AG04449 (cell line): ENCODE measurements around the gene SIRT7.

ENCODE experiments used
- CTCF ChIA-PET: fragments of 350-600 bp; formaldehyde crosslinking; extraction: SDS; loops from one replicate; lab custom pipeline; 2021; ENCODE audit warnings: antibody characterized with exemption; lab: Yijun Ruan, JAX
- POLR2A ChIA-PET: fragments of 400-600, 350-600 bp; formaldehyde crosslinking; extraction: SDS; loops from one replicate; lab custom pipeline; 2020; ENCODE audit warnings: antibody characterized with exemption, inconsistent platforms; lab: Yijun Ruan, JAX
- DNase-seq: peaks from one replicate; pipeline ENCODE4 v3.0.0-alpha.2; 2010; ENCODE audit warnings: low read depth, low spot score
- H3K4me3 ChIP-seq: 2 replicates; pipeline ENCODE4 v1.5.1; 2011; ENCODE audit warnings: low read depth, mild to moderate bottlenecking, control low read depth, low read length
- TF ChIP-seq, protein P1 (sequence below): IDR thresholded peaks from one replicate; pipeline ENCODE4 v1.5.1; 2011; ENCODE audit warnings: mild to moderate bottlenecking, moderate library complexity, low read length, control low read depth, inconsistent platforms; ENCODE audit not compliant: insufficient read depth; ENCODE audit errors: missing control alignments

Gene SIRT7

DNA sequence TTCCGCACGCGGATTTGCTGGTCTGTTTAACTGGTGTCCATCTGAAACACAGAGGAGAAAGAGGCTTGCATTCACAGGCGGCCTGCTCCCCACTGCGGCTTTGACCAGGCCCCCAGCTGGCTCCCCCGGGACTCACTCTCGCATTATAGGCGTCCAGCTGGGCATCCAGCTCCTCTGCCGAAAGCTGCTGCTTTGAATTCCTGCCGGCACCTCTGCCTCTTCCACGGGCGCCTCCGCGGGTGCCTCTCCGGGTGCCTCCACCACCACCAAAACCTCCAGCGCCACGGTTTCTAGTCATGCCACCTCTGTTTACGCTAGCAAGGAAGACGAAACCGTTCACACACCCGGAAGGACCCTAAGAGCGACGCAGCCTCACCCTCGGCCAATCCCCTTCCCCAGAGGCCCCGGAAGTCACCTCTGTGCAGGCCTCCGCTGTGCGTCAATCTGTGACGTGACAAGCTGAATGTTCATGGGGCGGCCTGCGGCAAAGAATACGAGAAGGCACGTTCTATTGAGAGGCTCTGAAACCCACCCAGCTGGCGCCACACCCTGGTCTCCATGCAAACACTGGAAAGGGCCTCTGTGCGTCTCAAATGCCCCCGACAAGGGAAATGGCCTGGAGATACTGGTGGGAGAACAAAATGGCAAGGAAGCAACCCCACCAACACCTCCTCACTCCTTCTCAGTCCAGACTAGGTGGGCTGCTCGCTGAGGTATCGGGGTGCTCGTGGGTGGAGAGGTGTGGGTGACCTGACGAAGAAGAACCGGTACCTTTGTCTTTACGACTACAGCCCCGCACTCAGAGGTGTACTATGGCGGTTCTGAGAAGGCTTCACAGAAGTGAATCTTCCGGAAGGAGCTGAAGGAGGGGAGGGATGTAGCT, 29.6 kb downstream of the SIRT7 start:
- TF ChIP-seq, protein P1, sequence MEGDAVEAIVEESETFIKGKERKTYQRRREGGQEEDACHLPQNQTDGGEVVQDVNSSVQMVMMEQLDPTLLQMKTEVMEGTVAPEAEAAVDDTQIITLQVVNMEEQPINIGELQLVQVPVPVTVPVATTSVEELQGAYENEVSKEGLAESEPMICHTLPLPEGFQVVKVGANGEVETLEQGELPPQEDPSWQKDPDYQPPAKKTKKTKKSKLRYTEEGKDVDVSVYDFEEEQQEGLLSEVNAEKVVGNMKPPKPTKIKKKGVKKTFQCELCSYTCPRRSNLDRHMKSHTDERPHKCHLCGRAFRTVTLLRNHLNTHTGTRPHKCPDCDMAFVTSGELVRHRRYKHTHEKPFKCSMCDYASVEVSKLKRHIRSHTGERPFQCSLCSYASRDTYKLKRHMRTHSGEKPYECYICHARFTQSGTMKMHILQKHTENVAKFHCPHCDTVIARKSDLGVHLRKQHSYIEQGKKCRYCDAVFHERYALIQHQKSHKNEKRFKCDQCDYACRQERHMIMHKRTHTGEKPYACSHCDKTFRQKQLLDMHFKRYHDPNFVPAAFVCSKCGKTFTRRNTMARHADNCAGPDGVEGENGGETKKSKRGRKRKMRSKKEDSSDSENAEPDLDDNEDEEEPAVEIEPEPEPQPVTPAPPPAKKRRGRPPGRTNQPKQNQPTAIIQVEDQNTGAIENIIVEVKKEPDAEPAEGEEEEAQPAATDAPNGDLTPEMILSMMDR = no peak
- no peak for DNase-seq
- POLR2A ChIA-PET = interaction anchor here (0.6 kb wide), 1 partner anchor 49 kb away, joined by 3 read pairs; no protein-coding TSS in a partner anchor
- CTCF ChIA-PET = interaction anchor here (0.9 kb wide), 1 partner anchor 19 kb away, joined by 3 read pairs; no protein-coding TSS in a partner anchor
- H3K4me3 ChIP-seq = no peak overlapping the region

DNA sequence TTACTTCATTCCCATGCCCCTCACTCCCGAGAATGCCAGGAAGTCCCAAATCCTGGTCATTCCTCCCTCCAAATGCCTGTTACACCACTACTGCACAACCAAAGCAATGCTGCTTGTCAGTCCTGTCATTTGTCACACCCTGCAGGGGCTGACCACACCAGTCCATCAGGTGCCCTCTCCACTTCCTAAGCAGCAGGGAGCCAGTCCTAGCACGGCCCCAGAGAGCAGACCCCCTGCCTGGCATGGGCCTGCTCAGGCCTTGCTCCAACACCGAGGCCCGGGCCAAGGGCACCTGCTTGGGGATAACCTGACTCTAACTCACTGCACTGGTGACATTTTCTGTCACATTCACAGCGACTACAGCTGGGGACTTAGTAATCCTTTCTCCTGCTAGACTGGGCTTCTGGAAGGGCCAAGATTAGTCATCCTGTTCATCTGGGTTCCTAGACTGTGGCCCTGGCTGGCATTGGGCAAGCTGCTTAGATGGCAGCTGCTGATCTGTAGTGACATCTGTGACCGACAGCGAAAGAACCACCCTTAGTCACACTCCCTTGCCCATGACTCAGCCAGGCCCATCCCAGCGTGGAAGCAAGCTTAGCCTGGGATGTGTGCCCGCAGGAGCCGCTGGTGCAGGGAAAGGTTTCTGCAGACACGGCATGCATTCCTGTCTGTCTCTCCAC, 32.0 kb downstream of the SIRT7 start:
- DNase-seq = no peak
- ChIA-PET CTCF (no interaction called here), POLR2A (interaction anchor here (1.2 to 1.6 kb wide), 2 partner anchors 8 to 14 kb away, joined by 3 to 4 read pairs; no protein-coding TSS in a partner anchor)
- no peak overlapping the region for H3K4me3 ChIP-seq
- TF ChIP-seq, protein P1 = no peak

DNA sequence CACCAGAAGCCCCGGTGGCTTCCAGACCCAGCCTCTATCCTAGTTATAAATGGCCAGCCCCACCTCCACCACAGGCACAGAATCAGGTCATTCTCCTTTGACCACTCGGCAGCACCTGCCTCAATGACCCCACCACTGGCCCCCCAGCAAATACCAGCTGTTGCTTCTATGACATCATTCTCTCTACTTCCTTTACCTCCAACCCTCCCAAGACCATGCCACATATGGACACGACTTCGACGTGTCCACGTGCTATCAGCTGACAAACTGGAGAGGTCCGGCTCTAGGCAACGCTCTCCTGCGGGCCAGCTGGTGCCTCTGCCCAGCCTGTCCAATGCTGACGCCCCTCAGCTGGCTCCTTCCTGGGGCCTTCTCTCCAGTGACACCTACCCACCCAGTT, 32.5 kb downstream of the SIRT7 start:
- ChIA-PET POLR2A (interaction anchor here (0.7 kb wide), 1 partner anchor 51 kb away, joined by 3 read pairs; the partner anchor contains the start of gene PYCR1), CTCF (no interaction called here)
- no peak for DNase-seq
- TF ChIP-seq, protein P1 = no peak
- H3K4me3 ChIP-seq = no peak overlapping the region

DNA sequence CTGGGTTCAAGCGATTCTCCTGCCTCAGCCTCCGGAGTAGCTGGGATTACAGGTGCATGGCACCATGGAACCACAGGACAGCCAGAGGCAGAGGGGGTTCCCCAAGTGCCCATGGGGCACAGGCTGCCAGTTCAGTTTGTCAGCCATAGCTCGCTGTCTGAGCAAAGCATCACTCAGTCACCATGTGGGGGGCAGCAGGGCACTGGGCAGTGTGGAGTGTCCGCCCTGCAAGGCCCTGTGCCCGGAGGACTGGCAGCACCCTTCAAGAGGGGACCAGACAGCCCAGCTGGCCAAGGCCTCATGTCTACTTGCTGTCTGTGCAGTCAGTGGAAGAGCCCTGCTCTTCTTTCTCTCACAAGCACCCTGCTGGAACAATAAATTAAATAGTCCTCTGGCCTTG, 33.0 kb downstream of the SIRT7 start:
- no peak overlapping the region for H3K4me3 ChIP-seq
- POLR2A ChIA-PET = interaction anchor here (0.7 kb wide), 1 partner anchor 52 kb away, joined by 3 read pairs; the partner anchor contains the start of gene PYCR1
- CTCF ChIA-PET = no interaction called here

DNA sequence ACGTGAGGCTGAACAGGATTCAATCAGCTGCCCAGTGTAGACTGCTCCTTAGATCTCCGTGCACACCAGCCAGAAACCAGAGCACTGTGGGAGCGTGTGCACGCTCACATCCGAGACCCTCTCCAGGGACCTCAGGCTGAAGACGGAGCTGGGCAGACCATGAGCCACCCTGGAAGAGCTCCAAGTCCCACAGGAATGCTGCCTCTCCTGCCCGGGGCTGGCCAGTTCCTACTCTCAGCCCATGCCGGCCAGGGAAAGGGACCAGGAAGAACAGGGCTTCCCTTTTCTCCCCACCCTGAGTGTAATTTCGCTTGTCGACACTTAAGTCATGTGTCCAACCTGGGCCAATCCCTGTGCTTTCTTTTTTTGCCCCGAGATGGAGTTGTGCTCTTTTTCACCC, 33.5 kb downstream of the SIRT7 start:
- TF ChIP-seq, protein P1 = no peak
- DNase-seq = no peak
- POLR2A ChIA-PET = no interaction called here
- CTCF ChIA-PET = no interaction called here
- H3K4me3 ChIP-seq = no peak overlapping the region

More for the DNA sequence above, 33.0 kb downstream of the SIRT7 start:
- TF ChIP-seq, protein P1 = no peak
- no peak for DNase-seq

DNA sequence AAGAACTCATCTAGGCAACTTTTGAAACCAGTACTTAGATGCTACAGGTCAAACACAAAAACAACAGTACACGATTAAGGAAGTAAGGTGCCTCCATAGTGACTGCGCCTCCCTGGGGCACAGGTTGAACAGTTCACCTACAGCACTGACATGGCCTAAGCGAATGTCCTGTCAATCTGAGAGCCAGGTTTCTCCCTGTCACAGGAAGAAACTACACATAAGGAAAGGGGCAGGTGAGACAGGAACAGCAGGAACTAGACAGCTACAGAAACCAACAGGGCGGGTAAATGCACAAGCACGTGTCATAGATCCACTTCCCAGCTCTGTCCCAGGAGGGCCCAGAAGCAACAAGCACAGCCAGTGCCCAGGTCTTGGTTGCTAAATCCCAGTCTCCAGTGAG, 38.9 kb downstream of the SIRT7 start:
- no peak overlapping the region for H3K4me3 ChIP-seq
- TF ChIP-seq, protein P1 = no peak
- ChIA-PET CTCF (interaction anchor here (3.3 kb wide), 1 partner anchor 9 kb away, joined by 15 read pairs; the partner anchor contains the start of gene ARHGDIA), POLR2A (no interaction called here)
- no peak for DNase-seq
